SK-N-SH (cell line): Measurements from ENCODE around the gene FBXO44.

Source experiments
- EP300 ChIP-seq, 2 experiments: IDR thresholded peaks; 2 replicates each; pipeline versions ENCODE4 v1.4.0 to v1.6.1; 2012; ENCODE audit warnings: borderline replicate concordance in 1 of 2, low read depth in 1 of 2, low read length in 1 of 2
- EZH2phosphoT487 ChIP-seq: fragments of 200-600 bp; sonication (generic); IDR thresholded peaks from 2 replicates; pipeline ENCODE4 v1.6.1; 2017; ENCODE audit warnings: low read depth, mixed run types, mild to moderate bottlenecking, antibody characterized with exemption, moderate library complexity, borderline replicate concordance
- GABPA ChIP-seq: IDR thresholded peaks from 2 replicates; pipeline ENCODE4 v1.4.0; 2012; ENCODE audit warnings: low read depth, mild to moderate bottlenecking
- RAD21 ChIP-seq: IDR thresholded peaks from 2 replicates; pipeline ENCODE4 v1.6.1; 2012; ENCODE audit warnings: mild to moderate bottlenecking, low read length
- RFX5 ChIP-seq: IDR thresholded peaks from 2 replicates; pipeline ENCODE4 v1.6.1; 2012; ENCODE audit warnings: mild to moderate bottlenecking, improper control_type of control experiment, low read length
- TF ChIP-seq, protein P1 (sequence below): fragments of 200-600 bp; sonication (generic); IDR thresholded peaks from 2 replicates; pipeline ENCODE4 v1.6.1; 2017; ENCODE audit warnings: antibody characterized with exemption, mild to moderate bottlenecking, moderate library complexity
- TF ChIP-seq, protein P2 (sequence below): IDR thresholded peaks from 2 replicates; pipeline ENCODE4 v1.4.0; 2012; ENCODE audit warnings: low read depth, borderline replicate concordance
- TF ChIP-seq, protein P3 (sequence below): IDR thresholded peaks from 2 replicates; pipeline ENCODE4 v1.4.0; 2012; ENCODE audit warnings: low read depth

DNA sequence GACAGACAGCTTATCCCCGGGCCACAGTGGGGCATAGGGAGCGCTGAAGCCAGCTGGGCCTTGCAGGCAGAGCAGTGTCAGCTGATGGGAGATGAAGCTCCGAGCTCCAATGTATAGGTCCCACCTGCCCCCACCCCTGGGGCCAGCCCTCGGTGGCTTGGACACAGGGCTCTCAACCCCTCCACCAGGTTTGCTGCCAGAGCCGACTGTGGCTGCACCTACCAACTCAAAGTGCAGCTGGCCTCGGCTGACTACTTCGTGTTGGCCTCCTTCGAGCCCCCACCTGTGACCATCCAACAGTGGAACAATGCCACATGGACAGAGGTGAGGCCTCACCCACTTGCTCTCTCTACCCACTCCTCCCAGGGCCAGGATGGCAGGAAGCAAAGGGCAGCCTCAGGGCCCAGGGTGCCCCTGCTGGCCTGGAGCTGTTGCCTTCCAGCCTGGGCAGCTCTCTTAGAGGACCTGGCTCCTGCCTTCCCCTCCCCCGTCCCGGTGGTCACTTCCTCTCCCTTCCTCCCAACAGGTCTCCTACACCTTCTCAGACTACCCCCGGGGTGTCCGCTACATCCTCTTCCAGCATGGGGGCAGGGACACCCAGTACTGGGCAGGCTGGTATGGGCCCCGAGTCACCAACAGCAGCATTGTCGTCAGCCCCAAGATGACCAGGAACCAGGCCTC lies 18.6 kb downstream of the FBXO44 start:
- TF ChIP-seq RFX5 (no peak), EP300 (IDR thresholded peaks at IDR 0.05; ENCODE audit: borderline replicate concordance in 1 of 2, low read depth in 1 of 2, low read length in 1 of 2) (no peak), EZH2phosphoT487 (no peak), GABPA (no peak), RAD21 (no peak)
- TF ChIP-seq, protein P1, sequence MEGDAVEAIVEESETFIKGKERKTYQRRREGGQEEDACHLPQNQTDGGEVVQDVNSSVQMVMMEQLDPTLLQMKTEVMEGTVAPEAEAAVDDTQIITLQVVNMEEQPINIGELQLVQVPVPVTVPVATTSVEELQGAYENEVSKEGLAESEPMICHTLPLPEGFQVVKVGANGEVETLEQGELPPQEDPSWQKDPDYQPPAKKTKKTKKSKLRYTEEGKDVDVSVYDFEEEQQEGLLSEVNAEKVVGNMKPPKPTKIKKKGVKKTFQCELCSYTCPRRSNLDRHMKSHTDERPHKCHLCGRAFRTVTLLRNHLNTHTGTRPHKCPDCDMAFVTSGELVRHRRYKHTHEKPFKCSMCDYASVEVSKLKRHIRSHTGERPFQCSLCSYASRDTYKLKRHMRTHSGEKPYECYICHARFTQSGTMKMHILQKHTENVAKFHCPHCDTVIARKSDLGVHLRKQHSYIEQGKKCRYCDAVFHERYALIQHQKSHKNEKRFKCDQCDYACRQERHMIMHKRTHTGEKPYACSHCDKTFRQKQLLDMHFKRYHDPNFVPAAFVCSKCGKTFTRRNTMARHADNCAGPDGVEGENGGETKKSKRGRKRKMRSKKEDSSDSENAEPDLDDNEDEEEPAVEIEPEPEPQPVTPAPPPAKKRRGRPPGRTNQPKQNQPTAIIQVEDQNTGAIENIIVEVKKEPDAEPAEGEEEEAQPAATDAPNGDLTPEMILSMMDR: no peak
- TF ChIP-seq, protein P2, sequence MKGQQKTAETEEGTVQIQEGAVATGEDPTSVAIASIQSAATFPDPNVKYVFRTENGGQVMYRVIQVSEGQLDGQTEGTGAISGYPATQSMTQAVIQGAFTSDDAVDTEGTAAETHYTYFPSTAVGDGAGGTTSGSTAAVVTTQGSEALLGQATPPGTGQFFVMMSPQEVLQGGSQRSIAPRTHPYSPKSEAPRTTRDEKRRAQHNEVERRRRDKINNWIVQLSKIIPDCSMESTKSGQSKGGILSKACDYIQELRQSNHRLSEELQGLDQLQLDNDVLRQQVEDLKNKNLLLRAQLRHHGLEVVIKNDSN: no peak
- TF ChIP-seq, protein P3, sequence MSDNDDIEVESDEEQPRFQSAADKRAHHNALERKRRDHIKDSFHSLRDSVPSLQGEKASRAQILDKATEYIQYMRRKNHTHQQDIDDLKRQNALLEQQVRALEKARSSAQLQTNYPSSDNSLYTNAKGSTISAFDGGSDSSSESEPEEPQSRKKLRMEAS: no peak
